PC-3 (cell line): ENCODE data around the gene MYO3B.

Experiments
- CTCF ChIP-seq: fragments of 300-600 bp; sonication (generic); conservative IDR thresholded peaks from 2 replicates; pipeline ENCODE4 v1.5.1; 2017; ENCODE audit warnings: antibody characterized with exemption, low read depth, mild to moderate bottlenecking, low read length
- EZH2 ChIP-seq: fragments of 300-600 bp; sonication (generic); IDR thresholded peaks from one replicate; pipeline ENCODE4 v1.6.1; 2017; ENCODE audit warnings: antibody characterized with exemption, mild to moderate bottlenecking, low read length; ENCODE audit not compliant: unreplicated experiment

- TF ChIP-seq CTCF, result no peak
- TF ChIP-seq EZH2, result no peak
Measured at GRCh38 chr2:170587117-170587516, 409.2 kb downstream of the MYO3B start.
